ENCODE data around the gene ESRP2.

- TF ChIP-seq EP300 (IDR thresholded peaks at IDR 0.05) (no peak), CTCF (IDR thresholded peaks at IDR 0.05) (peak in 1 of 7 experiments; percentile 14)
These were observed 1.5 kb downstream of the ESRP2 start for GRCh38 chr16:68234188-68235107.

Data from stomach (tissue), 4 donors.